H9 (cell line): ENCODE results near the gene SLC30A7. TPM values are rescaled to one million over a fixed set of nuclear protein-coding genes. Genes with fewer than 3 reads are reported as not detected.

Experiments
- DNase-seq: peaks from one replicate; pipeline ENCODE4 v3.0.0-alpha.2; 2017
- H2AFZ ChIP-seq: one replicate; pipeline ENCODE4 v1.6.1; 2013; ENCODE audit warnings: mild to moderate bottlenecking, low read length, control low read depth, moderate library complexity
- H2AK5ac ChIP-seq: 2 replicates; pipeline ENCODE4 v1.6.1; 2013; ENCODE audit warnings: low read length, control low read depth, mixed read lengths; ENCODE audit not compliant: insufficient read length
- H2BK120ac ChIP-seq: one replicate; pipeline ENCODE4 v1.6.1; 2013; ENCODE audit warnings: low read depth, mild to moderate bottlenecking, low read length, control low read depth, inconsistent platforms; ENCODE audit not compliant: poor library complexity, severe bottlenecking
- H2BK12ac ChIP-seq: 2 replicates; pipeline ENCODE4 v1.6.1; 2013; ENCODE audit warnings: low read length, control low read depth, mixed read lengths, low read depth; ENCODE audit not compliant: insufficient read length
- H2BK15ac ChIP-seq: 2 replicates; pipeline ENCODE4 v1.6.1; 2013; ENCODE audit warnings: low read depth, low read length, control low read depth
- H2BK20ac ChIP-seq: one replicate; pipeline ENCODE4 v1.6.1; 2013; ENCODE audit warnings: low read depth, mild to moderate bottlenecking, low read length, control low read depth, inconsistent platforms; ENCODE audit not compliant: poor library complexity, severe bottlenecking
- H2BK5ac ChIP-seq: 2 replicates; pipeline ENCODE4 v1.6.1; 2013; ENCODE audit warnings: low read length, control low read depth, mixed read lengths; ENCODE audit not compliant: insufficient read length
- H3K14ac ChIP-seq: 2 replicates; pipeline ENCODE4 v1.6.1; 2013; ENCODE audit warnings: low read length, control low read depth; ENCODE audit not compliant: insufficient read depth
- H3K18ac ChIP-seq: 2 replicates; pipeline ENCODE4 v1.6.1; 2013; ENCODE audit warnings: low read depth, mild to moderate bottlenecking, mixed read lengths, low read length, control low read depth; ENCODE audit not compliant: insufficient read length
- H3K23ac ChIP-seq: 2 replicates; pipeline ENCODE4 v1.6.1; 2013; ENCODE audit warnings: low read length, control low read depth, mixed read lengths, low read depth; ENCODE audit not compliant: insufficient read length
- H3K23me2 ChIP-seq: 2 replicates; pipeline ENCODE4 v1.6.1; 2013; ENCODE audit warnings: low read depth, mild to moderate bottlenecking, mixed read lengths, low read length, control low read depth; ENCODE audit not compliant: insufficient read length, poor library complexity, severe bottlenecking
- H3K27ac ChIP-seq: 2 replicates; pipeline ENCODE4 v1.5.1; 2013; ENCODE audit warnings: low read length, control low read depth, mixed read lengths, low read depth; ENCODE audit not compliant: insufficient read length
- H3K27me3 ChIP-seq: 2 replicates; pipeline ENCODE4 v1.6.1; 2013; ENCODE audit warnings: low read length, control low read depth, inconsistent platforms; ENCODE audit not compliant: insufficient read depth
- H3K4ac ChIP-seq: 2 replicates; pipeline ENCODE4 v1.6.1; 2013; ENCODE audit warnings: low read depth, mild to moderate bottlenecking, control low read depth, inconsistent platforms, low read length, moderate library complexity
- H3K4me1 ChIP-seq: 2 replicates; pipeline ENCODE4 v1.6.1; 2013; ENCODE audit warnings: low read length, control low read depth, inconsistent platforms; ENCODE audit not compliant: insufficient read depth
- H3K4me2 ChIP-seq: 2 replicates; pipeline ENCODE4 v1.6.1; 2013; ENCODE audit warnings: low read length, control low read depth, mixed read lengths; ENCODE audit not compliant: insufficient read length, insufficient read depth
- H3K56ac ChIP-seq: 2 replicates; pipeline ENCODE4 v1.6.1; 2013; ENCODE audit warnings: low read depth, mild to moderate bottlenecking, mixed read lengths, low read length, control low read depth; ENCODE audit not compliant: insufficient read length
- H3K79me1 ChIP-seq: 2 replicates; pipeline ENCODE4 v1.6.1; 2013; ENCODE audit warnings: low read depth, mild to moderate bottlenecking, moderate library complexity, low read length, control low read depth, inconsistent platforms; ENCODE audit not compliant: insufficient read depth, poor library complexity, severe bottlenecking
- H3K79me2 ChIP-seq: 2 replicates; pipeline ENCODE4 v1.6.1; 2013; ENCODE audit warnings: low read length, control low read depth, inconsistent platforms; ENCODE audit not compliant: insufficient read depth
- H3K9ac ChIP-seq: 2 replicates; pipeline ENCODE4 v1.6.1; 2013; ENCODE audit warnings: low read length, control low read depth, mixed read lengths; ENCODE audit not compliant: insufficient read length; ENCODE audit errors: extremely low read depth
- H3K9me3 ChIP-seq: one replicate; pipeline ENCODE4 v1.6.1; 2013; ENCODE audit warnings: low read depth, low read length, inconsistent platforms; ENCODE audit not compliant: control insufficient read depth
- H3T11ph ChIP-seq: one replicate; pipeline ENCODE4 v1.6.1; 2013; ENCODE audit warnings: mild to moderate bottlenecking, low read length, control low read depth, inconsistent platforms
- H4K20me1 ChIP-seq: one replicate; pipeline ENCODE4 v1.6.1; 2013; ENCODE audit not compliant: control insufficient read depth, insufficient read length, insufficient read depth
- H4K5ac ChIP-seq: 2 replicates; pipeline ENCODE4 v1.6.1; 2013; ENCODE audit warnings: low read depth, mild to moderate bottlenecking, mixed read lengths, low read length, control low read depth; ENCODE audit not compliant: insufficient read length
- H4K8ac ChIP-seq: replicated peaks from 2 replicates; pipeline ENCODE4 v1.6.1; 2013; ENCODE audit warnings: low read length, control low read depth, mixed read lengths, low read depth; ENCODE audit not compliant: insufficient read length
- H4K91ac ChIP-seq: 2 replicates; pipeline ENCODE4 v1.6.1; 2013; ENCODE audit warnings: low read depth, mild to moderate bottlenecking, moderate library complexity, mixed read lengths, low read length, control low read depth; ENCODE audit not compliant: insufficient read length
- H3K27ac Mint-ChIP-seq, 3 experiments: 2 replicates in 2 of 3; 3 replicates in 1 of 3; pipeline ENCODE4 v1.8.0; 2020 to 2021; ENCODE audit warnings: mixed read lengths in 3 of 3, mild to moderate bottlenecking in 1 of 3, moderate library complexity in 1 of 3
- H3K27me3 Mint-ChIP-seq: 2 replicates; pipeline ENCODE4 v1.8.0; 2021; ENCODE audit warnings: low read depth, mild to moderate bottlenecking, moderate library complexity, mixed read lengths
- H3K36me3 Mint-ChIP-seq, 3 experiments: 2 replicates in 2 of 3; 3 replicates in 1 of 3; pipeline ENCODE4 v1.8.0; 2020 to 2021; ENCODE audit warnings: low read depth in 3 of 3, mixed read lengths in 3 of 3; ENCODE audit not compliant: insufficient read depth in 1 of 3
- H3K4me1 Mint-ChIP-seq, 2 experiments: 2 replicates each; pipeline ENCODE4 v1.8.0; 2020; ENCODE audit warnings: mixed read lengths in 2 of 2
- H3K4me3 Mint-ChIP-seq, 2 experiments: 2 replicates in 1 of 2; 3 replicates in 1 of 2; pipeline ENCODE4 v1.8.0; 2020 to 2021; ENCODE audit warnings: mild to moderate bottlenecking in 2 of 2, mixed read lengths in 2 of 2, moderate library complexity in 1 of 2
- H3K9me3 Mint-ChIP-seq, 2 experiments: 2 replicates in 1 of 2; 3 replicates in 1 of 2; pipeline ENCODE4 v1.8.0; 2020; ENCODE audit warnings: mild to moderate bottlenecking in 2 of 2, mixed read lengths in 2 of 2, moderate library complexity in 1 of 2
- WGBS: extraction: QIAGEN DNeasy Blood & Tissue Kit; methylation state at CpG from one replicate; pipeline ENCODE4 v1.1.7; 2013; ENCODE audit warnings: missing lambda C conversion rate, low lambda C conversion rate, mixed read lengths; ENCODE audit not compliant: insufficient read length; ENCODE audit errors: extremely low coverage; 5-methylcytosine and 5-hydroxymethylcytosine counted together
- total RNA-seq: library from RNA; stranded (reverse); gene quantifications from 2 replicates; pipeline ENCODE4 v1.2.1, GENCODE V29; 2021
- TF ChIP-seq, protein P1 (sequence below): fragments of 200-600 bp; sonication (generic); conservative IDR thresholded peaks from 3 replicates; pipeline ENCODE4 v1.8.0; 2021; ENCODE audit warnings: antibody characterized with exemption, mild to moderate bottlenecking

Gene SLC30A7
- total RNA-seq, 1 experiment from 2014 or later: 25.6 TPM

- peak overlapping the region; percentile 31 to 69; a peak in 3 of 5 replicates for H3K4me3 Mint-ChIP-seq
- Histone ChIP-seq H2BK20ac (no peak overlapping the region), H4K91ac (no peak overlapping the region), H3K14ac (no peak overlapping the region), H3K4me1 (no peaks in the 10 kb centered on the region), H4K8ac (no peak overlapping the region), H2BK12ac (no peak overlapping the region), H3K27me3 (no peaks in the 10 kb centered on the region), H3K9me3 (no peaks in the 10 kb centered on the region), H3K18ac (no peak overlapping the region), H3K23me2 (peaks cover 5% of the 10 kb centered on the region), H3K79me2 (peaks cover 4% of the 10 kb centered on the region; the same call in 1 of the 2 replicates), H3T11ph (no peak overlapping the region), H2AK5ac (no peak overlapping the region), H2AFZ (no peak overlapping the region), H4K20me1 (no peaks in the 10 kb centered on the region), H3K4ac (no peak overlapping the region), H3K56ac (no peak overlapping the region), H4K5ac (no peak overlapping the region), H3K27ac (no peak overlapping the region), H2BK5ac (no peak overlapping the region), H2BK15ac (no peak overlapping the region), H3K79me1 (no peaks in the 10 kb centered on the region), H3K4me2 (no peak overlapping the region), H3K9ac (no peak overlapping the region), H2BK120ac (no peak overlapping the region), H3K23ac (no peak overlapping the region)
- no CpG with 5 or more reads among the region's 6 CpGs for WGBS
- DNase-seq: no peak
- peaks cover 2 to 22% (median 8%) of the 10 kb centered on the region in 3 experiments; a peak in 6 of 7 replicates for H3K36me3 Mint-ChIP-seq
- H3K9me3 Mint-ChIP-seq: no peaks in the 10 kb centered on the region; a peak in 1 of 5 replicates
- H3K27me3 Mint-ChIP-seq: no peaks in the 10 kb centered on the region
- 0 out of 7 replicates have a peak overlapping the region, but pooled peaks of 1 of the 3 experiments have one; percentile 20 for H3K27ac Mint-ChIP-seq
- TF ChIP-seq, protein P1, sequence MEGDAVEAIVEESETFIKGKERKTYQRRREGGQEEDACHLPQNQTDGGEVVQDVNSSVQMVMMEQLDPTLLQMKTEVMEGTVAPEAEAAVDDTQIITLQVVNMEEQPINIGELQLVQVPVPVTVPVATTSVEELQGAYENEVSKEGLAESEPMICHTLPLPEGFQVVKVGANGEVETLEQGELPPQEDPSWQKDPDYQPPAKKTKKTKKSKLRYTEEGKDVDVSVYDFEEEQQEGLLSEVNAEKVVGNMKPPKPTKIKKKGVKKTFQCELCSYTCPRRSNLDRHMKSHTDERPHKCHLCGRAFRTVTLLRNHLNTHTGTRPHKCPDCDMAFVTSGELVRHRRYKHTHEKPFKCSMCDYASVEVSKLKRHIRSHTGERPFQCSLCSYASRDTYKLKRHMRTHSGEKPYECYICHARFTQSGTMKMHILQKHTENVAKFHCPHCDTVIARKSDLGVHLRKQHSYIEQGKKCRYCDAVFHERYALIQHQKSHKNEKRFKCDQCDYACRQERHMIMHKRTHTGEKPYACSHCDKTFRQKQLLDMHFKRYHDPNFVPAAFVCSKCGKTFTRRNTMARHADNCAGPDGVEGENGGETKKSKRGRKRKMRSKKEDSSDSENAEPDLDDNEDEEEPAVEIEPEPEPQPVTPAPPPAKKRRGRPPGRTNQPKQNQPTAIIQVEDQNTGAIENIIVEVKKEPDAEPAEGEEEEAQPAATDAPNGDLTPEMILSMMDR: no peak
- peaks cover 17 to 22% of the 10 kb centered on the region in 2 experiments for H3K4me1 Mint-ChIP-seq
Observed at GRCh38 chr1:101027194-101027772, 131.4 kb downstream of the SLC30A7 start.
